Fibroblast of villous mesenchyme (primary cell): ENCODE data around the gene DAB2IP. TPM values are rescaled to one million over a fixed set of nuclear protein-coding genes. Genes with fewer than 3 reads are reported as not detected.
A peak's percentile ranks its signal among the peaks of the same experiment; 100 is the strongest.

Source experiments
- DNase-seq: peaks from one replicate; pipeline ENCODE4 v3.0.0-alpha.2; 2010; ENCODE audit warnings: low read depth
- H3K4me3 ChIP-seq: 2 replicates; pipeline ENCODE4 v1.5.1; 2011; ENCODE audit warnings: low read depth, mild to moderate bottlenecking, low read length
- total RNA-seq: library from RNA; depleted of rRNA; stranded (reverse); fragments of >200 nt; gene quantifications from 2 replicates; pipeline ENCODE4 v1.2.3, GENCODE V29; 2012
- TF ChIP-seq, protein P1 (sequence below): IDR thresholded peaks from 2 replicates; pipeline ENCODE4 v1.5.1; 2012; ENCODE audit warnings: low read depth, mild to moderate bottlenecking, low read length; ENCODE audit not compliant: insufficient read depth

DAB2IP gene
- total RNA-seq, 1 donor = 47.9 TPM

DNA sequence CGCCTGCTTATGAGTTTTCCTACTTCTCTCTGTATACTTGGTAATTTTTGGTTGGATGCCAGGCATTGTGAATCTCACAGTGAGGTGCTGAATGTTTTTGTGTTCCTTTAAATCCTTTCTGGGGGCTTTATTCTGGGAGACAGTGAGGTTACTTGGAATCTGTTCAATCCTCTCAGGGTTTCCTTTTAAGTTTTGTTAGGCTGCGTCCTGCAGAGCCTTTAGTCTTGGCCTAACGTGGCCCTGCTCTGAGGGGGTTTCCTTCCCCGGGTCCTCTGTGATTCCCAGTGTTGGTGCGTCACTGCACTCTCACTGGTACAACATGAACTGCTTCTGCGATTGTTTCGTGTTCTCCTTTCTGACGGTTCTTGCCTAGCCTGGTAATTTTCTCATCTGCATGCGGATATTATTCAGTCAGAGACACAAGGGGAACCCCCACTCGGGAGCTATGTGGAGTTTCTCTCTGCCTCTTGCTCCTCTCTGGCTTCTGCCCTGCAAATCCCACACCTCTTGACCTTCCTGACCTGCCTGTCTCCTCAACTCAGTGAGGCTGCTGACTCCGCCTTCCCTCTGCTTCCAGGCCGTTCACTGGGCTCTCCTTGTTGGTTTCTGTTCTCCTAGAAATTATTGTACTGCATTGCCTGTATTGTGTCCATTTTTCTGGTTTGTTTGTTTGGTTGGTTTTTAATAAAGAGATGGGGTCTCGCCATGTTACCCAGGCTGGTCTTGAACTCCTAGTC, 128.1 kb downstream of the DAB2IP start:
- TF ChIP-seq, protein P1, sequence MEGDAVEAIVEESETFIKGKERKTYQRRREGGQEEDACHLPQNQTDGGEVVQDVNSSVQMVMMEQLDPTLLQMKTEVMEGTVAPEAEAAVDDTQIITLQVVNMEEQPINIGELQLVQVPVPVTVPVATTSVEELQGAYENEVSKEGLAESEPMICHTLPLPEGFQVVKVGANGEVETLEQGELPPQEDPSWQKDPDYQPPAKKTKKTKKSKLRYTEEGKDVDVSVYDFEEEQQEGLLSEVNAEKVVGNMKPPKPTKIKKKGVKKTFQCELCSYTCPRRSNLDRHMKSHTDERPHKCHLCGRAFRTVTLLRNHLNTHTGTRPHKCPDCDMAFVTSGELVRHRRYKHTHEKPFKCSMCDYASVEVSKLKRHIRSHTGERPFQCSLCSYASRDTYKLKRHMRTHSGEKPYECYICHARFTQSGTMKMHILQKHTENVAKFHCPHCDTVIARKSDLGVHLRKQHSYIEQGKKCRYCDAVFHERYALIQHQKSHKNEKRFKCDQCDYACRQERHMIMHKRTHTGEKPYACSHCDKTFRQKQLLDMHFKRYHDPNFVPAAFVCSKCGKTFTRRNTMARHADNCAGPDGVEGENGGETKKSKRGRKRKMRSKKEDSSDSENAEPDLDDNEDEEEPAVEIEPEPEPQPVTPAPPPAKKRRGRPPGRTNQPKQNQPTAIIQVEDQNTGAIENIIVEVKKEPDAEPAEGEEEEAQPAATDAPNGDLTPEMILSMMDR = no peak
- H3K4me3 ChIP-seq = no peak overlapping the region
- peak; percentile 32 for DNase-seq

DNA sequence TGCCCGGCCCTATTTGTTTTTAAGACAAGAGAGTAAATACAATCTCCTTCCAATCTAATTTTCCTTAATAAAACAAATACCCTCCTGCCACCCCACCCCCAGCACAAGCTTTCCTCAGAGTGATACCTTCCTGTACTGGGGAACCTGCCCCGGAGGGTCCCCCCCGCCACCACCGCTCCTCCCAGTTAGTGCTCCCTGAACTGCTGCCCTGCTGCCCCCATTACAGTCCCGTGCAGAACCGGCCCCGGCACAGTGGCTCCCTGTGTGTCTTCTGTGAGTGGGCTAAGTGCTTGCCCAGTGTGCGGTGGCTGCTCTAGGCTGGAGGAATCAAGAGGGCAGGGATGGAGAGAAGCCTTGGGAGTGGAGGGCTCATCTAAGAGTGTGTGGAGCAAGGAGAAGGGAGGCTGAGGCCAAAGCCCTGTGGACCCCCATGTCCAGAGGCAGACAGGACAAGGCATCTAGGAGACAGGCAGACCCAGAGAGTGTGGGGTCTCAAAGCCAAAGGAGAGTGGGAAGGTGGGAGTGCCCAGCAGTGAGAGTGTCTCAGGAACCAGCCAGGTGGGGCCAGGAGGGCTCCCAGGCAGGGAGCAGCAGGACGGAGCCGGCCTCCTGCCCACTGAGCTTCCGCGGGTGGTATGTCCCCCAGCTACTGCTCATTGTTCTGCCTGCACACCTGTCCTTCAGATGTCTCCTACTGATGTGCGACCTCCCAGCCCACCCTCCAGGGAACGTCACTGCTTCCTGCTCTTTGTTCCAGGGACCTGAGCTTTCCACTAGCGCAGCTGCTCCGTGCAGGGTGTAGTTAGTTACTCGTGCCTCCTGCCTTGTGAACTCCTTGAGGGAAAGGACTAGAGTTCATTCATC, 129.0 kb downstream of the DAB2IP start:
- TF ChIP-seq, protein P1 = no peak
- H3K4me3 ChIP-seq = no peak overlapping the region
- DNase-seq = no peak

DNA sequence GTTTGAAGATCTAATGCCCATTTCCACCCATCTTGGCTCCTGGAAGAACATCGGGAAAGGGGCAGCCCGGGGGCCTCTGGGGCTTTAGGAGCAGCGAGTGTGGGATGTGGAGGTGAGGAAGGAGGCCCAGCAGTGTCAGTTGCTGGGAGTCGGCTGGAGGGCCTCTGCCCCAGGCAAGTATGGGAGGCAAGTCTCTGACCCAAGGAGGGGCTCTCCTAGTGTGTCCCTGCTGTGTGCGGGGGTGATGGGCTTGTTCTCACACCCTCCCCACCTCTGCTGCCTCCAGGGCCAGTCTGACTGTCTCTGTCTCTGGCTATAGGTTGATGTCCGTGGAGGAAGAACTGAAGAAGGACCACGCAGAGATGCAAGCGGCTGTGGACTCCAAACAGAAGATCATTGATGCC, 129.7 kb downstream of the DAB2IP start:
- DNase-seq = no peak
- H3K4me3 ChIP-seq = no peak overlapping the region
- TF ChIP-seq, protein P1 = no peak

DNA sequence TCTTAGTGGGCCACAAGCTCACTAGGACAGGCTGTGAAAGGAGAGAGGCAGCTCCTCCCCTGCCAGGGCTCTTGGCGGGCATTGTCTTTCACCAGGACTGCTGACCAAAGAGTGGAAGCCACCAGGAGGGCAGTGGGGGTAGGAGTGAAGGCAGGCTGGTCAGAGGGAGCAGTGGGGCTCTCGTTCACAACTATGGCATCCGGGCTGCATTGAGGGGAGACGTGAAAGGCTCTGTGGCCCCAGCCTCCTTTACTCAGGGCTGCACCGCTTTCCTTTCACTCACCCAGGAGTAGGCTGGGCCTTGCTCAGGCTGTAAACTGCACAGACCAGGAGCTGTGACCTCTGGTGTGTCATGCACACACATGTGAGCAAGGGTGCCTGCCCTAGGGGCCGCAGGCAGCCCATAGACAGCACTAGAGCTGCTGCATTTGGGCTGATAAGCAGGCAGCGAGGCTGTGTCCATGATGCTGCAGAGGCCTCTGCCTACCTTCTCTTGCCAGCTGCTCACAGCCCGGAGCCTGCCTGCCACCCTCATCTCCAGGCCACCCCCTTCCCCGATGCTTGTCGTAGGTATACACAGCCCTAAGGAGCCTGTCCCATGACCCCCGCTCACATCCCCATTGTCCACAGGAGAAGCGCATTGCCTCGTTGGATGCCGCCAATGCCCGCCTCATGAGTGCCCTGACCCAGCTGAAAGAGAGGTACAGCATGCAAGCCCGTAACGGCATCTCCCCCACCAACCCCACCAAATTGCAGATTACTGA, 130.4 kb downstream of the DAB2IP start:
- no peak for DNase-seq
- TF ChIP-seq, protein P1 = no peak
- no peak overlapping the region for H3K4me3 ChIP-seq

DNA sequence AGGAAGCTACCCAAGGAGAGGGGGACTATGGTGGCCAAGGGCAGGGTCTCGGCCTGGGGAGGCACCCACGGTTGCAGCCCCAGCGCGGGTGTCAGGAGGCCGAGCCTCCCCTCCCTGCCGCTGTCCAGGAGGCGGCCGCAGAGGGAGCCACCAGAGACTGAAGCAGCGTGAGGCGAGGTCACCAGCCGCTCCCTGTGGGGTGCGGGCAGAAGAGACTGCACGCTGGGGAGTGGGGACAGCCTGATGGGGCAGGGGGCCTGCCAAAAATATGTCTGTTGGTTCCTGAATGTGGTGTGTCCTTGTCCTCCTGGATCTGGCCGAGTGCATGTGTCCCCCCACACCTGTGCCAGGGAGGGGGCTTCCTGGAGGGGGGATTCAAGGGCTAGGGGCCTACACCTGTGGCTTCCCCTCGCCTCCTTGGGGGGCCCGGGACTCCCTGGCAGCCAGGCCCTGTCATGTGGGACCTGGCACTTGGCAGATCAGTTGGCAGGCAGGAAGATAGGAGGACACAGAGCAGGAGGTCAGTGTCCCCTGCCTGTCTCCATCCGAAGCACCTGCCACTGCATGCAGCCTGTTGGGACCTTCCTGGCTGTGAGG, 131.2 kb downstream of the DAB2IP start:
- H3K4me3 ChIP-seq = no peak overlapping the region
- no peak for DNase-seq
- TF ChIP-seq, protein P1 = no peak

DNA sequence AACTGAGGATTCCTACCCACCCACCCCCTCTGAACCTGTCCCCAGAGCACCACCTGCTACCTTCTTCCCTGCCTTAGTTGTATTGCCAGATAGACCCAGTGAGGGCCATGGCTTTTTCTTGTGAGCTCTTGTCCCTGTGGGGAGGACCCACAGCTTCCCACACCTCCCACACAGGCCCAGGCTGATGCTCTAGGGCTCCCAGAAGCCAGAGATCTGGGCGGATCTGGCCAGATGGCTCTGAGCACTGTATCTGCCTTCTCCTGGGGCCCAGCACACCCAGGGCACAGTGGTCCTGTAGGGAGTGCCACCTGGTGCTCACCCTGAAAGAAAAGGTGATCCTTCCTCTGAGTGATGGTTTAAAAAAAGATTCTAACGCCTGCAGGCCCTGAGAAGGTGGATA, 131.7 kb downstream of the DAB2IP start:
- no peak overlapping the region for H3K4me3 ChIP-seq
- no peak for DNase-seq
- TF ChIP-seq, protein P1 = no peak
